IPS-18a (cell line): ENCODE measurements around the gene COL18A1.
"Not testable (repeated sequence)": the region's sequence is repeated elsewhere in the genome, so short reads cannot be mapped to it uniquely, and the experiment has no call there.

Source experiments
- H3K27ac ChIP-seq: one replicate; pipeline ENCODE4 v1.5.1; 2013; ENCODE audit warnings: low read length
- H3K27me3 ChIP-seq: one replicate; pipeline ENCODE4 v1.6.1; 2013; ENCODE audit warnings: mild to moderate bottlenecking, low read length; ENCODE audit not compliant: control insufficient read depth, insufficient read depth
- H3K36me3 ChIP-seq: one replicate; pipeline ENCODE4 v1.6.1; 2013; ENCODE audit warnings: low read depth, low read length; ENCODE audit not compliant: control insufficient read depth
- H3K4me1 ChIP-seq: one replicate; pipeline ENCODE4 v1.6.1; 2013; ENCODE audit warnings: low read depth, low read length; ENCODE audit not compliant: control insufficient read depth
- H3K4me3 ChIP-seq: one replicate; pipeline ENCODE4 v1.5.1; 2013; ENCODE audit warnings: low read length
- H3K9ac ChIP-seq: one replicate; pipeline ENCODE4 v1.6.1; 2013; ENCODE audit warnings: mild to moderate bottlenecking, low read length, moderate library complexity
- H3K9me3 ChIP-seq: one replicate; pipeline ENCODE4 v1.6.1; 2013; ENCODE audit warnings: low read depth, low read length; ENCODE audit not compliant: control insufficient read depth

Gene COL18A1

DNA sequence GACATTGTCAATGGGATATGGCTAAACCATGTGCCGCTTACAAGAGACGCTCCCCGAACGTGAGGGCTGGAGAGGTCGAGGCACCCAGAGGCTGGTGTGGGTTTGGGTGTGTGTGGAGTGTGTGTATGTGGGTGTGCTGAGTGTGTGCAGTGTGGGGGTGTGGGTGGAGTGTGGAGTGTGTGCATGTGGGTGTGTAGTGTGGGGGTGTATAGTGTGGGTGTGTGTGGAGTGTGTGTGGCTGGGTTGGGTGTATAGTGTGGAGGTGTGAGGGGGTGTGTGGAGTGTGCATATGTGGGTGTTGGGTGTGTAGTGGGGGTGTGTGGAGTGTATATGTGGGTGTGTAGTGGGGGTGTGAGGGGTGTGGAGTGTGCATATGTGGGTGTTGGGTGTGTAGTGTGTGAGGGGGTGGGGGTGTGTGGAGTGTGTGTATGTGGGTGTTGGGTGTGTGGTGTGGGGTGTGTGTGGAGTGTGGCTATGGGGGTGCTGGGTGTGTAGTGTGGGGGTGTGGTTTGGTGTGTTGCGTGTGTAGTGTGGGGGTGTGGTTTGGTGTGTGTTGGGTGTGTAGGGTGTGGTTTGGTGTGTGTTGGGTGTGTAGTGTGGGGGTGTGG lies 95.1 kb downstream of the COL18A1 start:
- Histone ChIP-seq H3K27me3 (no peaks in the 10 kb centered on the region), H3K4me1 (no peaks in the 10 kb centered on the region), H3K36me3 (peaks cover 39% of the 10 kb centered on the region), H3K9ac (no peak overlapping the region), H3K27ac (no peak overlapping the region), H3K4me3 (no peak overlapping the region), H3K9me3 (no peaks in the 10 kb centered on the region)

GRCh38 chr21:45501081-45502005 lies 96.4 kb downstream of the COL18A1 start:
- H3K4me3 ChIP-seq, H3K4me1 ChIP-seq, H3K27me3 ChIP-seq, H3K27ac ChIP-seq, H3K9ac ChIP-seq, H3K9me3 ChIP-seq: not testable (repeated sequence)
- H3K36me3 ChIP-seq = peaks cover 26% of the 10 kb centered on the region

DNA sequence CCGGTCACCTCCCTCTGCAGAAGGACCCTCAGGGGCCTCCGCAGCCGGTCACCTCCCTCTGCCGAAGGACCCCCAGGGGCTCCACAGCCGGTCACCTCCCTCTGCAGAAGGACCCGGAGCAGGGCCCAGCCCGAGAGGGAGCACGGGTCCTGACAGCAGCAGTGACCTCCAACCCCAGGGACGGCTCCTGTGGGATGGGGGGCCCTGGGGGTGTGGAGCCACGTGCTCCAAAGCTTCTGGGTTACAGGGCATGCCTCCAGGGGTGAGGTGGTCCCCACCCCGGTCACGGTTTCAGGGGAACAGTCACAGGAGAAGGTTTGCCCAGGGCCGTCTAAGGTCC lies 97.0 kb downstream of the COL18A1 start:
- Histone ChIP-seq H3K27me3 (no peaks in the 10 kb centered on the region), H3K27ac (no peak overlapping the region), H3K36me3 (peaks cover 20% of the 10 kb centered on the region), H3K9me3 (no peaks in the 10 kb centered on the region), H3K4me1 (no peaks in the 10 kb centered on the region), H3K4me3 (no peak overlapping the region), H3K9ac (no peak overlapping the region)

GRCh38 chr21:45502600-45502999 lies 97.6 kb downstream of the COL18A1 start:
- no peak overlapping the region for H3K9ac ChIP-seq
- H3K36me3 ChIP-seq = peaks cover 13% of the 10 kb centered on the region
- no peak overlapping the region for H3K27ac ChIP-seq
- H3K4me1 ChIP-seq = no peaks in the 10 kb centered on the region
- H3K27me3 ChIP-seq = no peaks in the 10 kb centered on the region
- no peak overlapping the region for H3K4me3 ChIP-seq
- H3K9me3 ChIP-seq = no peaks in the 10 kb centered on the region

DNA sequence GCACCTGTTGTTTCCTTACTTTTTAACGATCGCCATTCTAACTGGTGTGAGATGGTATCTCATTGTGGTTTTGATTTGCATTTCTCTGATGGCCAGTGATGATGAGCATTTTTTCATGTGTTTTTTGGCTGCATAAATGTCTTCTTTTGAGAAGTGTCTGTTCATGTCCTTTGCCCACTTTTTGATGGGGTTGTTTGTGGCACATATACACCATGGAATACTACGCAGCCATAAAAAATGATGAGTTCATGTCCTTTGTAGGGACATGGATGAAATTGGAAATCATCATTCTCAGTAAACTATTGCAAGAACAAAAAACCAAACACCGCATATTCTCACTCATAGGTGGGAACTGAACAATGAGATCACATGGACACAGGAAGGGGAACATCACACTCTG lies 98.3 kb downstream of the COL18A1 start:
- H3K9me3 ChIP-seq, H3K4me3 ChIP-seq, H3K27me3 ChIP-seq, H3K9ac ChIP-seq, H3K27ac ChIP-seq, H3K4me1 ChIP-seq: not testable (repeated sequence)
- peaks cover 13% of the 10 kb centered on the region for H3K36me3 ChIP-seq

GRCh38 chr21:45504021-45504515 lies 99.1 kb downstream of the COL18A1 start:
- H3K36me3 ChIP-seq = peaks cover 5% of the 10 kb centered on the region
- no peaks in the 10 kb centered on the region for H3K4me1 ChIP-seq
- H3K27me3 ChIP-seq = no peaks in the 10 kb centered on the region

GRCh38 chr21:45504516-45505415 lies 99.8 kb downstream of the COL18A1 start:
- peaks cover under 1% of the 10 kb centered on the region for H3K36me3 ChIP-seq
- no peak overlapping the region for H3K27ac ChIP-seq
- H3K27me3 ChIP-seq = no peaks in the 10 kb centered on the region
- H3K4me1 ChIP-seq = no peaks in the 10 kb centered on the region
- H3K9me3 ChIP-seq = no peaks in the 10 kb centered on the region
- H3K9ac ChIP-seq = no peak overlapping the region
- no peak overlapping the region for H3K4me3 ChIP-seq

More at GRCh38 chr21:45504021-45504515, 99.1 kb downstream of the COL18A1 start:
- H3K4me3 ChIP-seq = no peak overlapping the region
- no peak overlapping the region for H3K9ac ChIP-seq
- no peaks in the 10 kb centered on the region for H3K9me3 ChIP-seq
- H3K27ac ChIP-seq = no peak overlapping the region

DNA sequence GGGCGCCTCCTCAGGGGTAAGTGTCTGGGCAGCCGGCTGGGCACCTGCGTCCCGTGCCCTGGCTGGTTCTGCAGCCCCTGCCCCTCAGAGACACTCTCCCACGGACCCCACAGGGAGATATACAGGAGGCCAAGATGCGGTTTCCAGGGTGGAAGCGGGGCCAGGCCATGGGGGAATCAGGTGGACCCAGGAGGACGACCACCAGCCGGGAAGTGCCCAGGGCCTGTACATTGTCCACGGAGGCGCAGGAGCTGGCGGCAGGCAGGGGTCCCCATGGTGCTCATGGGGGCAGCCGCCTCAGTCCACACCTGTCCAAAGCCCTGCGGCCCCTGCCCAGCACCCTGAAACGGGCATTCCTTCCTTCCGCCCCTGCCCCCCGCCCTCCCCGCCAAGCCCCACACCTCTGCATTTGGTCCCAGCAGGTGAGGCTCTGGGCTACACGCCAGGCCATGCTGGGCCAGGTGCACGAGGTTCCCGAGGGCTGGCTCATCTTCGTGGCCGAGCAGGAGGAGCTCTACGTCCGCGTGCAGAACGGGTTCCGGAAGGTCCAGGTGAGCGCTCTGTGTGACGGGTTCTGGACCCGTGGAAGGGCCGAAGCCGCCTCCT lies 100.6 kb downstream of the COL18A1 start:
- no peak overlapping the region for H3K27ac ChIP-seq
- H3K9me3 ChIP-seq = no peaks in the 10 kb centered on the region
- no peaks in the 10 kb centered on the region for H3K4me1 ChIP-seq
- H3K4me3 ChIP-seq = no peak overlapping the region
- no peaks in the 10 kb centered on the region for H3K36me3 ChIP-seq
- no peak overlapping the region for H3K9ac ChIP-seq
- H3K27me3 ChIP-seq = no peaks in the 10 kb centered on the region

- H3K4me1 ChIP-seq = no peaks in the 10 kb centered on the region
- H3K9me3 ChIP-seq = no peaks in the 10 kb centered on the region
- H3K4me3 ChIP-seq = no peak overlapping the region
- no peak overlapping the region for H3K9ac ChIP-seq
- no peaks in the 10 kb centered on the region for H3K36me3 ChIP-seq
- no peak overlapping the region for H3K27ac ChIP-seq
- no peaks in the 10 kb centered on the region for H3K27me3 ChIP-seq
These were observed 101.4 kb downstream of the COL18A1 start for GRCh38 chr21:45506241-45506817.

DNA sequence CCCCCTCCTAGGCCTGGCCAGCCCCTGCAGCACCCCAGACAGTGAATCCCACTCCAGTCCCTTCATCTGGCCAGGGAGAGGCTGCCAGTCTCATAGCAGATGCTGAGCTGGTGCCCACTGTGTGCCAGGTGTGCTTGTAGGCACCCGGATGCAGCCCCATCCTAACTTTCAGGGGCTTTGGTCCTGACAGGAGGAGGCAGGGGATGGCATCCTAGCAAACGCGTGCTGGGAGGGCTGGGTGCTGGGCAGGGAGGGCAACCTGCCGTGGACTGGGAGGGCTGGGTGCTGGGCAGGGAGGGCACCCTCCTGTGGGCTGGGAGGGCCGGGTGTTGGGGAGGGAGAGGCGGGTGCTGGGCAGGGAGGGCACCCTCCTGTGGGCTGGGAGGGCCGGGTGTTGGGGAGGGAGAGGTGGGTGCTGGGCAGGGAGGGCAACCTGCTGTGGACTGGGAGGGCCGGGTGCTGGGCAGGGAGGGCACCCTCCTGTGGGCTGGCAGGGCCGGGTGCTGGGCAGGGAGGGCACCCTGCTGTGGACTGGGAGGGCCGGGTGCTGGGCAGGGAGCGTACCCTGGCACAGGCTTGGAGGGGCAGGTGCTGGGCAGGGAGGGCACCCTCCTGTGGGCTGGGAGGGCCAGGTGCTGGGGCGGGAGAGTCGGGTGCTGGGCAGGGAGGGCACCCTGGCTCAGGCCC lies 102.0 kb downstream of the COL18A1 start:
- Histone ChIP-seq H3K27me3 (no peaks in the 10 kb centered on the region), H3K9ac (no peak overlapping the region), H3K4me3 (no peak overlapping the region), H3K36me3 (no peaks in the 10 kb centered on the region), H3K4me1 (no peaks in the 10 kb centered on the region), H3K27ac (no peak overlapping the region), H3K9me3 (no peaks in the 10 kb centered on the region)
